Keratinocyte (primary cell): ENCODE results near the gene TPST2. TPM values are rescaled to one million over a fixed set of nuclear protein-coding genes. Genes with fewer than 3 reads are reported as not detected.

Experiments used
- DNase-seq: peaks from one replicate; pipeline ENCODE4 v3.0.0-alpha.2; 2011; ENCODE audit warnings: low read depth, missing footprints, low spot score
- FAIRE-seq: peaks from 2 replicates; lab custom pipeline; 2011; peaks lifted over from hg19 to GRCh38; lab: Jason Lieb, UNC
- H2AFZ ChIP-seq: 2 replicates; pipeline ENCODE4 v1.6.0; 2012; ENCODE audit warnings: low read length, control low read depth, inconsistent platforms; ENCODE audit not compliant: control insufficient read depth
- H3K27ac ChIP-seq: 2 replicates; pipeline ENCODE4 v1.5.1; 2011; ENCODE audit warnings: low read length; ENCODE audit not compliant: control insufficient read depth, insufficient read depth
- H3K27me3 ChIP-seq: 3 replicates; pipeline ENCODE4 v1.6.0; 2011; ENCODE audit warnings: low read length; ENCODE audit not compliant: control insufficient read depth, insufficient read depth; ENCODE audit errors: extremely low read depth
- H3K36me3 ChIP-seq, 2 experiments: 2 replicates in 1 of 2; 3 replicates in 1 of 2; pipeline ENCODE4 v1.5.1; 2011; ENCODE audit warnings: low read length in 2 of 2, mild to moderate bottlenecking in 1 of 2; ENCODE audit not compliant: control insufficient read depth in 2 of 2, insufficient read depth in 2 of 2; ENCODE audit errors: extremely low read depth in 1 of 2
- H3K4me1 ChIP-seq: 3 replicates; pipeline ENCODE4 v1.5.1; 2011; ENCODE audit warnings: low read length; ENCODE audit not compliant: control insufficient read depth, insufficient read depth; ENCODE audit errors: extremely low read depth
- H3K4me2 ChIP-seq: 3 replicates; pipeline ENCODE4 v1.6.0; 2011; ENCODE audit warnings: low read depth, low read length; ENCODE audit not compliant: control insufficient read depth, insufficient read depth; ENCODE audit errors: extremely low read depth
- H3K4me3 ChIP-seq, 3 experiments: fragments of 200-600 bp in 1 of 3; sonication (generic) in 1 of 3; 2 replicates in 2 of 3; 3 replicates in 1 of 3; pipeline ENCODE4 v1.5.1; 2011 to 2016; ENCODE audit warnings: low read length in 3 of 3, mild to moderate bottlenecking in 3 of 3, control low read depth in 2 of 3, inconsistent platforms in 1 of 3, low read depth in 1 of 3, mixed read lengths in 1 of 3, mixed run types in 1 of 3, moderate library complexity in 1 of 3; ENCODE audit not compliant: control insufficient read depth in 2 of 3, insufficient read depth in 2 of 3; ENCODE audit errors: extremely low read depth in 1 of 3
- H3K79me2 ChIP-seq: 2 replicates; pipeline ENCODE4 v1.6.0; 2012; ENCODE audit warnings: low read length; ENCODE audit not compliant: control insufficient read depth, insufficient read depth
- H3K9ac ChIP-seq: 3 replicates; pipeline ENCODE4 v1.6.0; 2011; ENCODE audit warnings: low read length; ENCODE audit not compliant: control insufficient read depth, insufficient read depth; ENCODE audit errors: extremely low read depth
- H3K9me1 ChIP-seq: 3 replicates; pipeline ENCODE4 v1.6.0; 2011; ENCODE audit warnings: low read length; ENCODE audit not compliant: control insufficient read depth, insufficient read depth; ENCODE audit errors: extremely low read depth
- H3K9me3 ChIP-seq: 2 replicates; pipeline ENCODE4 v1.5.1; 2012; ENCODE audit warnings: low read depth, low read length; ENCODE audit not compliant: control insufficient read depth
- H4K20me1 ChIP-seq: 3 replicates; pipeline ENCODE4 v1.6.0; 2011; ENCODE audit warnings: low read length; ENCODE audit not compliant: control insufficient read depth, insufficient read depth; ENCODE audit errors: extremely low read depth
- EZH2 ChIP-seq: IDR thresholded peaks from one replicate; pipeline ENCODE4 v1.6.1; 2012; ENCODE audit warnings: inconsistent platforms, mild to moderate bottlenecking, low read length, moderate library complexity
- dilution Hi-C: fragments of 300-500 bp; cut with MboI; formaldehyde crosslinking; loops from one replicate; pipeline ENCODE4 v1.7.0; 2020; ENCODE audit warnings: low sequenced_read_pairs; ENCODE audit not compliant: extremely low pct_ligation_motif_present
- polyA plus RNA-seq, 5 experiments: library from polyadenylated mRNA; depleted of rRNA in 3 of 5; stranded (reverse) in 3 of 5; stranded (forward) in 1 of 5; unstranded in 1 of 5; fragments of >200 nt; gene quantifications; 1 replicate in 1 of 5; 2 replicates in 3 of 5; 3 replicates in 1 of 5; pipeline versions ENCODE4 v1.2.1 to v1.2.3, GENCODE V29; 2011 to 2012; ENCODE audit warnings: missing spikeins in 2 of 5, low read depth in 1 of 5, low replicate concordance in 1 of 5
- TF ChIP-seq, protein P1 (sequence below), 3 experiments: IDR thresholded peaks in 1 of 3; conservative IDR thresholded peaks in 1 of 3; optimal IDR thresholded peaks in 1 of 3; 2 replicates in 2 of 3; 3 replicates in 1 of 3; pipeline versions ENCODE3 to v1.5.1; 2011; ENCODE audit warnings: low read length in 3 of 3, mild to moderate bottlenecking in 3 of 3, moderate library complexity in 2 of 3, control low read depth in 1 of 3, inconsistent platforms in 1 of 3; ENCODE audit not compliant: insufficient read depth in 2 of 3; ENCODE audit errors: extremely low read depth in 1 of 3

TPST2 gene
- polyA plus RNA-seq, 1 donor (not counting 4 experiments of a cell fraction or from before 2014, with no cell fraction given): 22.4 TPM

DNA sequence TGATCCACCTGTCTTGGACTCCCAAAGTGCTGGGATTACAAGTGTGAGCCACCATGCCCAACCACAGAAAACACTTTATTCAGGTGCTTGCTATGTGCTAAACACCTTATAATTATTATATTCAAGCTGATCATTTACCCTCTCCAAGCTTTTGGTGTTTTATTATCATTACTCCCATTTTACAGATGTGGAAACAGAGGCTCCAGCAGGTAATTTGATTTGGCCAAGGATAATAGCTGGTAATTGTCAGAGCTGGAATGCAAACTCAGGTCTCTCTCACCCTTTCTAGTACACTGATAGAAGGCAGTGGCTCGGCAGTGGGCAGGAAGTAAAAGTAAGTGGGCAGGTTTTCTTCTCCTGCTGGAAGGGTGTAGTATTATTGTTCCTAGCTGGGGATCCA, 3.8 kb upstream of the TPST2 start:
- H3K79me2 ChIP-seq: peaks cover 6% of the 10 kb centered on the region
- no peaks in the 10 kb centered on the region for H3K9me3 ChIP-seq
- H3K9me1 ChIP-seq: no peaks in the 10 kb centered on the region
- no peak for DNase-seq
- H4K20me1 ChIP-seq: no peaks in the 10 kb centered on the region
- H2AFZ ChIP-seq: no peak overlapping the region
- no peak overlapping the region for H3K9ac ChIP-seq
- H3K36me3 ChIP-seq: no peaks in the 10 kb centered on the region
- TF ChIP-seq, protein P1, sequence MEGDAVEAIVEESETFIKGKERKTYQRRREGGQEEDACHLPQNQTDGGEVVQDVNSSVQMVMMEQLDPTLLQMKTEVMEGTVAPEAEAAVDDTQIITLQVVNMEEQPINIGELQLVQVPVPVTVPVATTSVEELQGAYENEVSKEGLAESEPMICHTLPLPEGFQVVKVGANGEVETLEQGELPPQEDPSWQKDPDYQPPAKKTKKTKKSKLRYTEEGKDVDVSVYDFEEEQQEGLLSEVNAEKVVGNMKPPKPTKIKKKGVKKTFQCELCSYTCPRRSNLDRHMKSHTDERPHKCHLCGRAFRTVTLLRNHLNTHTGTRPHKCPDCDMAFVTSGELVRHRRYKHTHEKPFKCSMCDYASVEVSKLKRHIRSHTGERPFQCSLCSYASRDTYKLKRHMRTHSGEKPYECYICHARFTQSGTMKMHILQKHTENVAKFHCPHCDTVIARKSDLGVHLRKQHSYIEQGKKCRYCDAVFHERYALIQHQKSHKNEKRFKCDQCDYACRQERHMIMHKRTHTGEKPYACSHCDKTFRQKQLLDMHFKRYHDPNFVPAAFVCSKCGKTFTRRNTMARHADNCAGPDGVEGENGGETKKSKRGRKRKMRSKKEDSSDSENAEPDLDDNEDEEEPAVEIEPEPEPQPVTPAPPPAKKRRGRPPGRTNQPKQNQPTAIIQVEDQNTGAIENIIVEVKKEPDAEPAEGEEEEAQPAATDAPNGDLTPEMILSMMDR (optimal IDR thresholded peaks at IDR 0.05 in 1 of 3, IDR thresholded peaks at IDR 0.05 in 1 of 3, conservative IDR thresholded peaks at IDR 0.05 in 1 of 3; ENCODE audit: extremely low read depth in 1 of 3, insufficient read depth in 2 of 3, low read length in 3 of 3): no peak
- no peak for TF ChIP-seq EZH2
- H3K27ac ChIP-seq: no peak overlapping the region
- no peak overlapping the region for H3K4me3 ChIP-seq
- no peak for FAIRE-seq
- dilution Hi-C loops: no loop called here
- peaks cover 6% of the 10 kb centered on the region for H3K27me3 ChIP-seq
- H3K4me1 ChIP-seq: peaks cover 11% of the 10 kb centered on the region
- no peak overlapping the region for H3K4me2 ChIP-seq

DNA sequence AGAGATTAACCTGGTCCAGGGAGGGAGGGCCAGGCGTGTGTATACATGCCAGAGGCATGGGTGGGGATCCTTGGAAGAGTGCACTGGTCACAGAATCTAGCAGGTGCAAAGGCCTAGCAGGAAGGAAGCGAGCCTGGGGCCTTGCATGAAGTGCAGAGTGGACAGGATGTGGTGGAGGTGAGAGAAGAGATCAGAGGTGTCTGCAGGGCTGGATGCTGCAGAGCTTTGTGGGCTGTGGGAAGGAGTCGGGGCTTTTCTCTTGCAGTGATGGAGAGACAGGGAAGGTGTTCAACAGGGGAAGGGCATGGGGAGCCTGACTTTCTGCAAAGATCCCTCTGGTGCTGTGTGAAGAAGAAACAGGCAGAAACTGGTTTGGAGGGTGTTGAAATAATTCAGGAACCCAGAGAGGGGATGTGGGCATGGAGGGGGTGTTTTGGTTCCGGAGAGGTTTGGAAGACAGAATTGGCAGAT, 2.5 kb upstream of the TPST2 start:
- Histone ChIP-seq H3K4me1 (peaks cover 11% of the 10 kb centered on the region), H3K4me2 (no peak overlapping the region), H3K9ac (no peak overlapping the region), H3K79me2 (peaks cover 10% of the 10 kb centered on the region), H3K9me1 (no peaks in the 10 kb centered on the region), H3K27ac (no peak overlapping the region), H3K9me3 (no peaks in the 10 kb centered on the region), H3K4me3 (no peak overlapping the region), H3K36me3 (no peaks in the 10 kb centered on the region), H2AFZ (no peak overlapping the region), H4K20me1 (no peaks in the 10 kb centered on the region), H3K27me3 (peaks cover 6% of the 10 kb centered on the region)
- dilution Hi-C loops: no loop called here
- FAIRE-seq (no peak), DNase-seq (no peak)
- no peak for TF ChIP-seq EZH2
- TF ChIP-seq, protein P1 (optimal IDR thresholded peaks at IDR 0.05 in 1 of 3, IDR thresholded peaks at IDR 0.05 in 1 of 3, conservative IDR thresholded peaks at IDR 0.05 in 1 of 3; ENCODE audit: extremely low read depth in 1 of 3, insufficient read depth in 2 of 3, low read length in 3 of 3): no peak
